Dendritic cell treated with granulocyte-macrophage colony-stimulating factor and Interleukin-4, amounts not matched to agents 40 ng/mL and 50 ng/mL, for 4 days (primary cell): ENCODE measurements around the gene SLC19A1.
"Not testable (repeated sequence)": the region's sequence is repeated elsewhere in the genome, so short reads cannot be mapped to it uniquely, and the experiment has no call there.

Source experiments
- H3K27ac Mint-ChIP-seq: one replicate; pipeline ENCODE4 v1.8.0; 2022; ENCODE audit warnings: mild to moderate bottlenecking, mixed read lengths
- H3K27me3 Mint-ChIP-seq: one replicate; pipeline ENCODE4 v1.8.0; 2022; ENCODE audit warnings: mild to moderate bottlenecking, mixed read lengths
- H3K36me3 Mint-ChIP-seq: one replicate; pipeline ENCODE4 v1.8.0; 2022; ENCODE audit warnings: low read depth, mixed read lengths
- H3K4me1 Mint-ChIP-seq: one replicate; pipeline ENCODE4 v1.8.0; 2022; ENCODE audit warnings: low read depth, mixed read lengths
- H3K4me3 Mint-ChIP-seq: one replicate; pipeline ENCODE4 v1.8.0; 2022; ENCODE audit warnings: mild to moderate bottlenecking, moderate library complexity, mixed read lengths
- H3K9me3 Mint-ChIP-seq: one replicate; pipeline ENCODE4 v1.8.0; 2022; ENCODE audit warnings: mixed read lengths
- intact Hi-C: fragments of 100-400 bp; cut with micrococcal nuclease; formaldehyde crosslinking; loops from one replicate; pipeline ENCODE4 v1.15.0; 2022

The SLC19A1 gene

DNA sequence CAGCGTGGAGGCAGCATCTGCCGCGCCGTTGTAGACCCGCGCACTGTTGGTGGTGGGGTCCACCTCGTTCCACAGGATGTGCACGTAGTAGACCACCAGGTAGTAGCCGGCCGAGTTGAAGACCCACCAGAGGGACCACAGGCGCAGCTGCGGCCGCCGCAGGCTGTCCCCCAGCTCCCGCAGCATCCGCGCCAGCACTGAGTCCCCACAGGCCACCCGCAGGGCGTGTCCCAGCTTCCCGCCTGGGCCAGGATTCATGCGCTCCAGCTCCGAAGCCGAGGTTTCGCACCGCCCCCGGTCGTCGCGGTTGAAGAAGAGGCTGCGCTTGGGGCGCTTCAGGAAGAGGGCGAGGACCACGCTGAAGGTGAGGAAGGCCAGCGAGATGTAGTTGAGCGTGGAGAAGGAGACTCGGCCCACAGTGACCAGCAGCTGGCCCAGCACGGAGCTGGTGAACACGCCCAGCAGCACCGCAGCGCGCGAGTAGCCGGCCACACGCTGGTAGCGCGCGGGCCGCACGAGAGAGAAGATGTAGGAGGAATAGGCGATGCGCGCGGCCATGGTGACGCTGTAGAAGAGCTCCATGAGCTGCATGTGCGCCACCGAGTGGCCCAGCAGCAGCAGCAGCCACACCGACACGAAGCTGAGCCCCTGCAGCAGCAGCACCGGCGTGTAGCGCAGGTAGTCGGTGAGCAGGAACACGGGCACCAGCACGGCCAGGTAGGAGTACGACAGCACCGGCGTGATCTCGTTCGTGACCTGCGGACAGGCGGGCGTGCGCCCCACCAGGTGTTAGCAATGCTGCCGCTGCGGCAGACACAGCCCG is 10.6 kb downstream of the SLC19A1 start:
- peaks cover 52% of the 10 kb centered on the region for H3K4me1 Mint-ChIP-seq
- no peak overlapping the region for H3K27ac Mint-ChIP-seq
- no peaks in the 10 kb centered on the region for H3K9me3 Mint-ChIP-seq
- peaks cover 19% of the 10 kb centered on the region for H3K36me3 Mint-ChIP-seq
- H3K27me3 Mint-ChIP-seq: no peaks in the 10 kb centered on the region
- H3K4me3 Mint-ChIP-seq: no peak overlapping the region
- intact Hi-C loops: no loop called here

DNA sequence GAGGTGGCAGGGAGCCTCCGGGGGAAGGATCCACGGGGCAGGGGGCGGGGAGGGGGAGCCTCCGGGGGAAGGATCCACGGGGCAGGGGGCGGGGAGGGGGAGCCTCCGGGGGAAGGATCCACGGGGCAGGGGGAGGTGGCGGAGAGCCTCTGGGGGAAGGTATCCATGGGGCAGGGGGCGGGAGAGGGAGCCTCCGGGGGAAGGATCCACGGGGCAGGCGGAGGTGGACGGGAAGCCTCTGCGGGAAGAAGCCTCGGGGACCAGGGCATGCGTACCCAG is 11.2 kb downstream of the SLC19A1 start:
- H3K27ac Mint-ChIP-seq, H3K4me3 Mint-ChIP-seq, H3K9me3 Mint-ChIP-seq, H3K27me3 Mint-ChIP-seq, intact Hi-C loops: not testable (repeated sequence)
- Mint-ChIP-seq H3K36me3 (peaks cover 14% of the 10 kb centered on the region), H3K4me1 (peaks cover 47% of the 10 kb centered on the region)

DNA sequence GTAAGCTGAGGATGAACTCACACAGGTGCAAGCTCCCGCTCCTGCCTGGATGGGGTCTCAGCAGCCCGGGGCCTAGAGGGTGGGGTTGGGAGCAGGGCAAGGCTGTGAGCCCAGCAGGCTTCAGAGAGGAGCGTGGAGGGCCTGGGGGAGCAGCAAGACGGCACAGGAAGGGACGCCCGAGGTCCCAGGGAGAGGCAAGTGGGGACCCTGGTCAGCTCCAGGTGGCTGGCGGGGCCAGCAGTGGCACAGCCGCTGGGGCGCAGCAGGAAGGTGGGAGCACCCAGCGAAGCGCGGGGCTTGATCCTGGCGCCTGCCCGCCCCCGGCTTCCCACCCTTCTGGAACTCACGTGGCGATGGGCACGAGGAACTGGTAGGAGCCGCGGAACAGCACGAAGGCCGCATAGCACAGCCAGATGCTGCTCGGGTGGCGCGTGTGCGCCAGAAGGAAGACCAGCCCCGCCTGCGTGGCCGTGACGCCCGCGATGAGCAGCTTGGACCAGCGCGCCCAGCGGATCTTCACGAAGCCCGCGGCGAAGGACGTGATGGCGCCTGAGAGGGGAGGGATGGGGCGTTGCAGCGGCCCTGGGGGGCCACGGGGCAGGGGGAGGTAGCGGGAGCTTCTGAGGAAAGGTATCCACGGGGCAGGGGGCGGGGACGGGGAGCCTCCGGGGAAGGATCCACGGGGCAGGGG is 11.7 kb downstream of the SLC19A1 start:
- H3K4me3 Mint-ChIP-seq: no peak overlapping the region
- H3K4me1 Mint-ChIP-seq: peaks cover 42% of the 10 kb centered on the region
- no peaks in the 10 kb centered on the region for H3K27me3 Mint-ChIP-seq
- peaks cover 11% of the 10 kb centered on the region for H3K36me3 Mint-ChIP-seq
- intact Hi-C loops: no loop called here
- no peak overlapping the region for H3K27ac Mint-ChIP-seq
- H3K9me3 Mint-ChIP-seq: no peaks in the 10 kb centered on the region

DNA sequence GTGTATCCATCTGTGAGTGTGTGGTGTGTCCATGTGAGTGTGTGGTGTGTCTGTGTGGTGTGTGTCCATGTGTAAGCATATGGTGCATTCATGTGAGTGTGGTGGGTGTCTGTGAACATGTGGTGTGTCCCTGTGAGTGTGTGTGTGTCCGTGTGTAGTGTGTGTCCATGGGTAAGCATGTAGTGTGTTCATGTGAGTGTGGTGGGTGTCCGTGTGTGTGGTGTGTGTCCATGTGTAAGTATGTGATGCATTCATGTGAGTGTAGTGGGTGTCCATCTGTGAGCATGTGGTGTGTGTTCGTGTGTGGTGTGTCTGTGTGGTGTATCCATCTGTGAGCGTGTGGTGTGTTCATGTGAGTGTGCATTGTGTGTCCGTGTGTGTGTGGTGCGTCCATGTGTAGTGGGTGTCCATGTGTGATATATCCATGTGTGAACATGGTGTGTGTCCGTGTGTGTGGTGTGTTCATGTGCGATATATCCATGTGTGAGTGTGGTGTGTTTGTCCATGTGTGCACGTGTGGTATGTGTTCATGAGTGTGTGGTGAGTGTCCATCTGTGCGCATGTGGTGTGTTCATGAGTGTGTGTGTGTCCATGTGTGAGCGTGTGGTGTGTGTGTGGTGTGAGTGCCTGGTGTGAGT is 12.3 kb downstream of the SLC19A1 start:
- peaks cover 6% of the 10 kb centered on the region for H3K36me3 Mint-ChIP-seq
- H3K27me3 Mint-ChIP-seq: no peaks in the 10 kb centered on the region
- H3K27ac Mint-ChIP-seq: no peak overlapping the region
- peaks cover 36% of the 10 kb centered on the region for H3K4me1 Mint-ChIP-seq
- no peaks in the 10 kb centered on the region for H3K9me3 Mint-ChIP-seq
- intact Hi-C loops: no loop called here
- no peak overlapping the region for H3K4me3 Mint-ChIP-seq

DNA sequence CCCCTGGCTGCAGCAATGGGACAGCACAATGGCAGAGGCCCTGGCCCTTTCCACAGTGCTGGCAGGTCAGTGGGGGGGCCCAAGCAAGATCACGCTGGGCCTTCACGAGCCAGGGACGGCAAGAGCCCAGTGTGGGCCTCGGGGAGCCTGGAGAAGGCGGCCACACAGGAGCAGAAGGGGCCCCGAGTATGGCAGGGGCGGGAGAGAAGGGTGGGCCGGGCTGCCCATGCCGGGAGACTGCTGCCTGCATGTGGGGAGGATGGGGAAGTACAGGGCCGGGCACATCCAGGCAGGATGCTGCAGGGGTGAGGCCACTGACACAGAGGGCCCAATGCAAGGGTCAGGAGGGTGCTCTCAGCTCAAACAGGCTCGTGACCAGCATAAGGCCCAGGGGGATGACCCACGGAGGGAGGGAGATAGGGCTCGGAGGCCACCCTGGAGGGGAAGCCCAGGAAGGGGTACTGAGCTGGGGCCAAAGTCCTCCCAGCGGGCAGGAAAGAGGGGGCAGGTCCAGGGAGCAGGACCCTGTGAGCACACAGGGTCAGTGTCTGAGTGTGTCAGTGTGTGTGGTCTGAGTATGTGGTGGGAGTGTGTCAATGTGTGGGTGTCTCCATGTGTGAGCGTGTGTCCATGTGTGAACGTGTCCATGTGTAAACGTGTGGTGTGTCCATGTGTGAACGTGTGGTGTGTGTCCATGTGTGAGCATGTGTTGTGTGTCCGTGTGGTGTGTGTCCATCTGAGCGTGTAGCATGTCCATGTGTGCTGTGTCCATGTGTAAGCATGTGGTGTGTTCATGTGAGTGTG is 13.1 kb downstream of the SLC19A1 start:
- H3K27ac Mint-ChIP-seq: no peak overlapping the region
- intact Hi-C loops: no loop called here
- no peaks in the 10 kb centered on the region for H3K9me3 Mint-ChIP-seq
- no peaks in the 10 kb centered on the region for H3K36me3 Mint-ChIP-seq
- H3K4me1 Mint-ChIP-seq: peaks cover 28% of the 10 kb centered on the region
- H3K27me3 Mint-ChIP-seq: no peaks in the 10 kb centered on the region
- no peak overlapping the region for H3K4me3 Mint-ChIP-seq

DNA sequence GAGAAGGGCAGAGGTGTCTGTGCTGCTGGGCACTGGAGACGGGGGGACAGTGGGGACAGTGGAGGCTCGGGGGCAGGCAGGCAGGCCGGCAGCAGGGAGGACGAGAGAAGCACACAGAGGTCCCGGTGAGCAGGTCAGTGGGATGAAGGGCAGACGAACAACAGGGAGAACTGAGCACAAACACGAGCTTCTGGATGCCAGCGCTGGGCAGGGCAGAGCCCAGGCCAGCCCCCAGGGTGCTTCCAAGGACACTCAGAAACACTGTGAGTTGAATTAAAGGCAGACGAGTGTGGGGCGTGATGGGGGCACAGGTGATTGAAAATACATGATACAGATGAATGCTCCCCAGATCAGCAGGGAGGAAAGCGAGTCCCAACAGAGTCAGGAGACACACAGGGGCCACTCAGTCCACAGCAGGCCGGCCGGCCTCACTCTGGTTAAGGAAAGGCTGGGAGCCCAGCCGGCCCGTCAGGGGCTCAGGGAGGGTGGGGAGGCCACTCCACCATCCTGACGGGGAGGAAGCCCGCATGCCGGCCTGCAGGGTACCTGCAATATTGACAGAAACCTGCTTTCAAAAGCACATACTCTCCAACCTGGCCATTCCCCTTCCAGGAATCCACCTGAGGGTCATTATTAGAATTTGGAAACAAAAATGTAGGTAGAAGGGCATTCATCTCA is 14.1 kb downstream of the SLC19A1 start:
- H3K36me3 Mint-ChIP-seq: peaks cover 10% of the 10 kb centered on the region
- H3K4me3 Mint-ChIP-seq: no peak overlapping the region
- intact Hi-C loops: no loop called here
- H3K4me1 Mint-ChIP-seq: peaks cover 18% of the 10 kb centered on the region
- no peak overlapping the region for H3K27ac Mint-ChIP-seq
- no peaks in the 10 kb centered on the region for H3K9me3 Mint-ChIP-seq
- no peaks in the 10 kb centered on the region for H3K27me3 Mint-ChIP-seq

DNA sequence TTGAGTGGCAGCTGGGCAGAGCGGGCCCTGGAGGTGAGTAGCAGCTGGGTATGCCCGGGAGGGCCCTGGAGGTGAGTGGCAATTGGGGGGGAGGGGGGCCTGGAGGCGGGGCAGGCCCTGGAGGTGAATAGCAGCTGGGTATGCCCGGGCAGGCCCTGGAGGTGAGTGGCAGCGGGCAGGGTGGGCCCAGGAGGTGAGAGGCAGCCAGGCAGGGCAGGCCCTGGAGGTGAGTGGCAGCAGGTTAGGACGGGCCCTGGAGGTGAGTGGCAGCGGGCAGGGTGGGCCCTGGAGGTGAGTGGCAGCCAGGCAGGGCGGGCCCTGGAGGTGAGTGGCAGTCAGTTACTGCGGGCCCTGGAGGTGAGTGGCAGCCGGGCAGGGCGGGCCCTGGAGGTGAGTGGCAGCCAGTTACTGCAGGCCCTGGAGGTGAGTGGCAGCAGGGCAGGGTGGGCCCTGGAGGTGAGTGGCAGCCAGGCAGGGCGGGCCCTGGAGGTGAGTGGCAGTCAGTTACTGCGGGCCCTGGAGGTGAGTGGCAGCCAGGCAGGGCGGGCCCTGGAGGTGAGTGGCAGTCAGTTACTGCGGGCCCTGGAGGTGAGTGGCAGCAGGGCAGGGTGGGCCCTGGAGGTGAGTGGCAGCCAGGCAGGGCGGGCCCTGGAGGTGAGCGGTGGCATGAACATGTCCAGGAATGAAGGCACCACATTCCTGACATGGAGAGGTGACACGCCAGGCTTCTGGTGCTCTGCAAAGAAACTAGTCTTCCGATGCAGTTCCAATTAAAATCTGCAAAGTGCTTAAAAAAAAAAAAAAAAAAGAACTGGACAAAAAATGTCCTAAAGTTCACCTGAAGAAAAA is 14.9 kb downstream of the SLC19A1 start:
- peaks cover 10% of the 10 kb centered on the region for H3K4me1 Mint-ChIP-seq
- peaks cover 18% of the 10 kb centered on the region for H3K36me3 Mint-ChIP-seq
- H3K27ac Mint-ChIP-seq, H3K9me3 Mint-ChIP-seq, intact Hi-C loops, H3K27me3 Mint-ChIP-seq, H3K4me3 Mint-ChIP-seq: not testable (repeated sequence)

DNA sequence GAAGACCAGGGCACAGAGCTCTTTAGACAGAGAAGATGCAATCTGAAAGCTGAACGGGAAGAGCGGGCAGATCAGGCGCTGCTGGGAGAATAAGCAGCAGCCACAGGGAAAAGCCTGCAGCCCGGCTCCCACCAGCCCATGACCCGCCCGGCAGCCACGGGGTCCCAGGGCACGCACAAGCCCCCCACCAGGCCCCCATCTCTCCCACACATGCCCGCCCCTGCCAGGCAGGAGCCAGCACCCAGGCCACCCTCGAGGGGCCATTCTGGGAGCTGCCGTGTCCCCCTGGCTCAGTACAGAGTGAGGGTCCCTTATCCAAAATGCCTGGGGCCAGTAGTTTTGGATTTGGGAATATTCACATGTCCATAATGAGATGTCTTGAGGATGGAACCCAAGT is 16.3 kb downstream of the SLC19A1 start:
- Mint-ChIP-seq H3K9me3 (no peaks in the 10 kb centered on the region), H3K4me1 (no peaks in the 10 kb centered on the region), H3K4me3 (no peak overlapping the region), H3K36me3 (peaks cover 32% of the 10 kb centered on the region), H3K27me3 (no peaks in the 10 kb centered on the region), H3K27ac (no peak overlapping the region)
- intact Hi-C loops: no loop called here

DNA sequence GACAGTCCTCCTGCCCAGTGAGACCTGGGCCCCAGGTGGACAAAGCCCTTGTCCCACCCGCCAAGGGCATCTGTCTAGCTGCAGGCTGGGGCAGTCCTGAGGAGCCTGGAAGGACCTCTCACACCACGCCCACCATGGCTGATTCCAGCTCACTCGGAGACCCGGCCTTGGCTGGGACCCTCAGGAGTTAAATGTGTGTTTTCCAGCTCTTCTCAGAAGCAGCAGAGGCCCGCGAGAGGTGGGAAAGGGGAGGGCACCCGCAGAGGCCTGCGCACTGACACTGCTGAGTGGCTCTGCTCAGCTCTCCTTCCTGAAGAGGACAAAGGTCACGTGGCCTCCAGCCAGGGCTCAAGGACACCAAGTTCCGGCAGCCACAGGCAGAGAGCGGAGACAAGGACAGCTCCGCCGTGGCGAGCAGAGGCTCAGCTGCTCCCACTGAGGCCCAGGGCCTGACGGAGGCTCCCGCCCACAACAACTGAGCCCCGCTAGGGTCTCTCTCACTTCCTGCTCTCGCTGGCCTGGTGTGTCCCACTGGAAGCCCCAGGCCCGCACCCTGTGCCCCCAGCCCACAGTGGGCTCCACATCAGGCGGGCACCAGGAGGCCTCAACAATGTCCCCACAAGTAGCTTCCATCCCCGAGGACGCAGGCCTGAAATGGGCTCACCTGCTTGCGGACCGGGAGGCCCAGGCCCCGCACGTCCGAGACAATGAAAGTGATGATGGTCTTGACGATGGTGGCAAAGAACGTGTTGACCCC is 16.9 kb downstream of the SLC19A1 start:
- Mint-ChIP-seq H3K27ac (no peak overlapping the region), H3K9me3 (peaks cover 2% of the 10 kb centered on the region)

DNA sequence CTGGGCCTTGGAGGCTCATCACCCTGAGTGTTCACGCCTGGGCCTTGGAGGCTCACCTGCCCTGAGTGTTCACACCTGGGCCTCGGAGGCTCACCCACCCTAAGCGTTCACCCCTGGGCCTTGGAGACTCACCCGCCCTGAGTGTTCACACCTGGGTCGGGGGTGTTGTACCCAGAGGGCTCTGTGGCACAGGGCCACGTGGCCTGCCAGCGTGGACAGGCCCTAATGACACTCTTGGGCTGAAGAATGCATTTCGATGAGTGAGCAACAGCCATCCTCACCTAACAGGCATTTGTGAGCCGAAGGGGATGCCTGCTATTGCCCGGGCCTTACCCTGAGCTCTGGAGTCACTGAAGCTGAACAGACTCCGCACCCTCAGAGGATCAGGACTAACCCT is 17.5 kb downstream of the SLC19A1 start:
- Mint-ChIP-seq H3K4me1 (peaks cover 5% of the 10 kb centered on the region), H3K9me3 (peaks cover 8% of the 10 kb centered on the region), H3K27me3 (no peaks in the 10 kb centered on the region), H3K4me3 (no peak overlapping the region), H3K36me3 (peaks cover 44% of the 10 kb centered on the region), H3K27ac (no peak overlapping the region)
- intact Hi-C loops: no loop called here

More for the DNA sequence above, 16.9 kb downstream of the SLC19A1 start:
- intact Hi-C loops: no loop called here
- Mint-ChIP-seq H3K36me3 (peaks cover 38% of the 10 kb centered on the region), H3K27me3 (no peaks in the 10 kb centered on the region), H3K4me1 (no peaks in the 10 kb centered on the region), H3K4me3 (no peak overlapping the region)

DNA sequence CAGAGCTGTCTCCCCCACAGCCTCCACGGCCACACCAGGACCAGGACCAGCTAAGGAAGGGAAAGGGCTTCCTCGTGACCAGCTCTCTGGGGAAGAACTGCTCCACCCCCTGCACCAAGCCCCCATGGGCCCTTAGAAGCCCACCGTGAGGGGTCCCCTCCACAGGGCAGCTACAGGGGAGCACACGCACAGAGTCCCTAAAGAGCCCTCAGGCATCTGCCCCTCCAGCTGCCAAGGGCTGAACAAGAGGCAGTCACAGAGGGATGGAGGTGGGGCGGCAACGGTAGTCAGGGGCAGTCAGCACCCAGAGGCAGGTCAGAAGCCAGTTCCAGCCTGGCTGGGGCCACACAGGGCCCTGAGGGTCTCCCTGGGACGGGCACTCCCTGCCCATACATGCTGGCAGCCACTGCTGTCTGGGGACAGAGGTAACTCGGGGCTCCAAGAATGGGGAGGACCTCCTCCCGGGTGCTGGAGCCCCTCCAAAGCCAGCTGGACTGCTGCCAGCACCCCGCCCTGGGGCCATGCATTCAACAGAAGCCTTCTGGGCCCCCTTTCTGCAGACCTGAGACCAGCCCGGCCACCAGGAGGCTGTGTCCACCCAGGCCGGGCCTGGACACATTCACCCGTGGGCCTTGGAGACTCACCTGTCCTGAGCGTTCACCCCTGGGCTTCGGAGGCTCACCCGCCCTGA is 18.7 kb downstream of the SLC19A1 start:
- Mint-ChIP-seq H3K4me1 (peaks cover 15% of the 10 kb centered on the region), H3K36me3 (peaks cover 56% of the 10 kb centered on the region), H3K27me3 (no peaks in the 10 kb centered on the region), H3K27ac (no peak overlapping the region), H3K4me3 (no peak overlapping the region), H3K9me3 (peaks cover 20% of the 10 kb centered on the region)
- intact Hi-C loops: no loop called here

DNA sequence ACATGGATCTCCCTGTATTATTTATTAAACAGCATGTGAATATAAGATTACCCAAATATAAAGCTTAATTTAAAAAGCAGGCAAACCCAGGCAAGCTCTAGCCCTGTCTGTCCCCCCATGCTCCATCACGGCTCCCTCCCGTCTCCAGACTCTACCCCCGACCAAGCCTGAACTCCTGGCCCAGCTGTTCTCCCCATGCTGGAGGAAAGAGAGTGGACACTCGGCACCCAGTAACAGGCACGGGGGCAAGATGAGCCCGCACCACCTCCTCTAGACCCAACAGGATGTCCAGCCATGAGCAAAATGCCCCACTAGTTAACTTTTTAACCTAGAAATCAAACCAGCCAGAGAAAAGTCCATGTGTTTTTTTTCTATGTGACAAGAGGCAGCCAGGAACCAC is 19.3 kb downstream of the SLC19A1 start:
- intact Hi-C loops: no loop called here
- H3K9me3 Mint-ChIP-seq: peaks cover 25% of the 10 kb centered on the region
- no peaks in the 10 kb centered on the region for H3K27me3 Mint-ChIP-seq
- no peak overlapping the region for H3K27ac Mint-ChIP-seq
- peaks cover 62% of the 10 kb centered on the region for H3K36me3 Mint-ChIP-seq
- no peak overlapping the region for H3K4me3 Mint-ChIP-seq
- H3K4me1 Mint-ChIP-seq: peaks cover 21% of the 10 kb centered on the region
